ENCODE data around the gene UBE4B. TPM values are rescaled to one million over a fixed set of nuclear protein-coding genes. Genes with fewer than 3 reads are reported as not detected.

Gene UBE4B
- total and polyA plus RNA-seq, 2 of the 13 experiments (the other 11 are each of a cell fraction or from before 2014, with no cell fraction given) = 15.2 to 24.8 TPM

- TF ChIP-seq PHF8 (CRISPR knock-in tag; IDR thresholded peaks at IDR 0.05) (no peak), ARNT2 (CRISPR knock-in tag; IDR thresholded peaks at IDR 0.05; ENCODE audit: low read depth) (no peak), ZBTB42 (CRISPR knock-in tag; IDR thresholded peaks at IDR 0.05) (no peak), NFIB (CRISPR knock-in tag; IDR thresholded peaks at IDR 0.05; ENCODE audit: borderline replicate concordance) (no peak)
Measured at GRCh38 chr1:10050611-10051010, 17.9 kb downstream of the UBE4B start (continued).

- no peak overlapping the region for H3K9ac ChIP-seq (ENCODE audit: insufficient read depth, low read depth, low read length)
- intact Hi-C loops (cut with micrococcal nuclease; ENCODE audit: unreplicated experiment) = no loop called here
- ChIA-PET POLR2A (no interaction called here), CTCF (ENCODE audit: low intra/inter-chr PET ratio, low total read pairs) (no interaction called here)
- DNase-seq (ENCODE audit: low spot score) (no peak), FAIRE-seq (no peak), ATAC-seq (no peak)
- H3K79me2 ChIP-seq (ENCODE audit: insufficient read depth, low read length) = peaks cover 53% of the 10 kb centered on the region
- peaks cover 3 to 14% of the 10 kb centered on the region in 2 experiments; a peak in 1 of 5 replicates for H3K36me3 ChIP-seq (replicated peaks in 1 of 2; ENCODE audit: control insufficient read depth in 1 of 2, insufficient read depth in 2 of 2, low read length in 2 of 2)
- no peak overlapping the region for H3K4me2 ChIP-seq (ENCODE audit: low read depth, low read length)
- no peaks in the 10 kb centered on the region for H3K27me3 ChIP-seq (ENCODE audit: control insufficient read depth in 1 of 2, insufficient read depth in 2 of 2, low read length in 2 of 2)
- 100% methylated on average over 1 of the region's 1 CpG for WGBS (ENCODE audit: low lambda C conversion rate)
- peaks cover 26% of the 10 kb centered on the region for H3K4me1 ChIP-seq (ENCODE audit: insufficient read depth, low read length)
- no peak overlapping the region for H3K27ac ChIP-seq (ENCODE audit: extremely low read length, insufficient read depth, low read length)
- H3K4me3 ChIP-seq (replicated peaks in 1 of 3; ENCODE audit: insufficient read depth in 1 of 3, low read depth in 2 of 3, low read length in 3 of 3) = no peak overlapping the region
- BruUV-seq (replicated peaks) = no TSS peak
- in situ Hi-C loops (cut with HindIII; ENCODE audit: extremely low pct_ligation_motif_present, low pct_unique_long_range_greater_than_20kb) = no loop called here
- no peaks in the 10 kb centered on the region for H3K9me3 ChIP-seq (ENCODE audit: low read length)
- no peak for TF ChIP-seq FOXP1 (IDR thresholded peaks at IDR 0.05)
- no peak for TF ChIP-seq FOXP1 (CRISPR knock-in tag; IDR thresholded peaks at IDR 0.05)
- no peak for TF ChIP-seq FOSL2 (CRISPR knock-in tag; IDR thresholded peaks at IDR 0.05)
- TF ChIP-seq DRAP1 (CRISPR knock-in tag; IDR thresholded peaks at IDR 0.05) = no peak
- no peak for TF ChIP-seq ZNF563 (CRISPR knock-in tag; IDR thresholded peaks at IDR 0.05)
- no peak for TF ChIP-seq SKI (IDR thresholded peaks at IDR 0.05; ENCODE audit: partially characterized antibody)
- TF ChIP-seq SMYD3 (CRISPR knock-in tag; IDR thresholded peaks at IDR 0.05) = no peak
- TF ChIP-seq CHD4 (IDR thresholded peaks at IDR 0.05; ENCODE audit: borderline replicate concordance, low read length) = no peak
- no peak for TF ChIP-seq CBX5 (CRISPR knock-in tag; IDR thresholded peaks at IDR 0.05; ENCODE audit: borderline replicate concordance)
- no peak for TF ChIP-seq ZBTB7A (CRISPR knock-in tag; IDR thresholded peaks at IDR 0.05)
- no peak overlapping the region for H2AFZ ChIP-seq (ENCODE audit: low read length)
- H4K20me1 ChIP-seq (ENCODE audit: insufficient read depth, low read length) = peaks cover 9% of the 10 kb centered on the region
Measured at GRCh38 chr1:10051656-10052055, 18.9 kb downstream of the UBE4B start.

Measured in HepG2 (cell line).